Measurements from ENCODE around the gene ALDH1B1. TPM values are rescaled to one million over a fixed set of nuclear protein-coding genes. Genes with fewer than 3 reads are reported as not detected.

ALDH1B1 gene
- total and polyA plus RNA-seq, 9 of the 15 experiments (the other 6 are each of a cell fraction or from before 2014, with no cell fraction given): 8.6 to 46.5 (median 30.8) TPM

DNA sequence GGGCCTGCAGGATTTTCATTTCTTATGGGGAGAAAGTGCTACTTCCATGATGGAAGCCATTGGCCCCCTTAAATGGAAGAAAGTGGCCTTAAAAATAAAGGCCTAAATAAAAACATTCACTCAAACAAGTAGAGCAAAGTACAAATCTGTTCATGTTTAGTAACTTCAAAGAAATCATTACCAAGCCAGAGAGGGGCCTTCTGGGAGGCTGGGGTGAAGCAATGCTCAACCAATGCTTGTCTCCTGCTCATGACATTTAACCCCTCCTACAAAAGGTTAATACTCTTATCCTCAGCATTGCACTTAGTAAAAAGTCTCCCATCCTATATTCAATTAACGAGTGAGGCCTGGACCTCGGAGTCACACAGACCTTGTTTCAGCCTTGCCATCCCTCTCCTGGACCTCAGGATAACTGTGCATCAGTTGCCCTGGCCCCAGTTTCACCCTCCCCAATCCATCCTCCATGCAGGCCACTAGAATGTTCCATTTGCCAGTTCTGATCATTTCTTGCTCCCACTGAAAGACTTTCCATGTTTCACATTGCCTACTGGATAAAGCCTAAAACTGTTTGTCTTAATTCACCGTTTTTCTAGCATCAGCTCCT lies 36.9 kb upstream of the ALDH1B1 start:
- ChIA-PET CTCF (ENCODE audit: low intra/inter-chr PET ratio) (no interaction called here), POLR2A (interaction anchor here (0.7 kb wide), 1 partner anchor 20 kb away, joined by 3 read pairs; no protein-coding TSS in a partner anchor)
- no peak overlapping the region for H3K27ac ChIP-seq (ENCODE audit: extremely low read depth, low read depth, low read length)
- ATAC-seq: no peak
- WGBS (ENCODE audit: insufficient coverage, low coverage, missing lambda C conversion rate): 4% methylated on average over 3 of the region's 3 CpGs
- in situ Hi-C loops (cut with MboI) (loop anchor here (5.0 to 25.0 kb wide), 3 partner anchors 448 to 868 kb away; partner anchors contain the start of gene POLR1E), intact Hi-C loops (cut with micrococcal nuclease) (no loop called here)
- H4K20me1 ChIP-seq (replicated peaks; ENCODE audit: control insufficient read depth, insufficient read depth, low read length): 0 out of 2 replicates have a peak, but pooled peaks cover 9% of the 10 kb centered on the region
- no peaks in the 10 kb centered on the region for H3K9me1 ChIP-seq (ENCODE audit: control insufficient read depth, insufficient read depth, low read length)
- no peaks in the 10 kb centered on the region for H3K4me1 ChIP-seq (replicated peaks in 1 of 2; ENCODE audit: control insufficient read depth in 2 of 2, insufficient read depth in 2 of 2, low read length in 2 of 2)
- no peak for DNase-seq (ENCODE audit: extremely low read depth in 1 of 4, low spot score in 3 of 4)
- H3K79me2 ChIP-seq (ENCODE audit: control insufficient read depth, insufficient read depth, low read length): no peaks in the 10 kb centered on the region
- no peaks in the 10 kb centered on the region for H3K36me3 ChIP-seq (ENCODE audit: control insufficient read depth, insufficient read depth, low read length)
- FAIRE-seq: no peak
- no peak overlapping the region for H3K9ac ChIP-seq (ENCODE audit: insufficient read depth in 1 of 2, low read depth in 2 of 2, low read length in 2 of 2)
- BruUV-seq (replicated peaks): no TSS peak
- H3K4me2 ChIP-seq (ENCODE audit: insufficient read depth, low read length): no peak overlapping the region
- no peak for TF ChIP-seq ZNF184 (CRISPR knock-in tag; IDR thresholded peaks at IDR 0.05)
- TF ChIP-seq LCOR (CRISPR knock-in tag; IDR thresholded peaks at IDR 0.05): no peak
- no peak for TF ChIP-seq TAF15 (IDR thresholded peaks at IDR 0.05; ENCODE audit: low read depth, low read length)
- TF ChIP-seq, protein P1, sequence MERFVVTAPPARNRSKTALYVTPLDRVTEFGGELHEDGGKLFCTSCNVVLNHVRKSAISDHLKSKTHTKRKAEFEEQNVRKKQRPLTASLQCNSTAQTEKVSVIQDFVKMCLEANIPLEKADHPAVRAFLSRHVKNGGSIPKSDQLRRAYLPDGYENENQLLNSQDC (CRISPR knock-in tag; IDR thresholded peaks at IDR 0.05): no peak
- TF ChIP-seq SIN3B (IDR thresholded peaks at IDR 0.05; ENCODE audit: low read depth): no peak
- TF ChIP-seq ZNF780A (CRISPR knock-in tag; IDR thresholded peaks at IDR 0.05): no peak
- no peak for TF ChIP-seq NRF1 (conservative IDR thresholded peaks at IDR 0.05 in 1 of 2, IDR thresholded peaks at IDR 0.05 in 1 of 2)
- no peak for TF ChIP-seq ZNF140 (CRISPR knock-in tag; IDR thresholded peaks at IDR 0.05)
- TF ChIP-seq KHSRP (IDR thresholded peaks at IDR 0.05): no peak
- no peak for TF ChIP-seq ZNF717 (CRISPR knock-in tag; IDR thresholded peaks at IDR 0.05)
- no peak for TF ChIP-seq TARDBP (IDR thresholded peaks at IDR 0.05)
- TF ChIP-seq ZNF232 (CRISPR knock-in tag; IDR thresholded peaks at IDR 0.05): no peak
- TF ChIP-seq POLR2H (tag; IDR thresholded peaks at IDR 0.05; ENCODE audit: low read depth): no peak
- no peak for TF ChIP-seq ZFP1 (CRISPR knock-in tag; IDR thresholded peaks at IDR 0.05)
- no peak for TF ChIP-seq DNMT1 (IDR thresholded peaks at IDR 0.05)
- TF ChIP-seq CHCHD3 (CRISPR knock-in tag; IDR thresholded peaks at IDR 0.05): no peak
- no peak for TF ChIP-seq ZNF76 (CRISPR knock-in tag; IDR thresholded peaks at IDR 0.05; ENCODE audit: borderline replicate concordance)
- H2AFZ ChIP-seq (ENCODE audit: low read depth, low read length): no peak overlapping the region
- peaks cover 8 to 29% of the 10 kb centered on the region in 2 experiments; a peak in 3 of 5 replicates for H3K27me3 ChIP-seq (ENCODE audit: control insufficient read depth in 2 of 2, insufficient read depth in 2 of 2, low read length in 2 of 2)
- no peaks in the 10 kb centered on the region for H3K9me3 ChIP-seq (replicated peaks; ENCODE audit: control insufficient read depth, insufficient read depth, low read depth, low read length)
- no peak overlapping the region for H3K4me3 ChIP-seq
